ENCODE results near the gene ZNF615. TPM values are rescaled to one million over a fixed set of nuclear protein-coding genes. Genes with fewer than 3 reads are reported as not detected.
A peak's percentile ranks its signal among the peaks of the same experiment; 100 is the strongest.

The ZNF615 gene
- total RNA-seq, 1 donor from 2014 or later: 14.4 TPM

GRCh38 chr19:52010674-52011073, 2.7 kb upstream of the ZNF615 start:
- no peaks in the 10 kb centered on the region for H3K36me3 ChIP-seq
- H3K27ac ChIP-seq: no peak overlapping the region
- DNase-seq (no peak), ATAC-seq (no peak)
- no peak for TF ChIP-seq CTCF (IDR thresholded peaks at IDR 0.05)
- intact Hi-C loops (cut with DNase I): no loop called here
- no peaks in the 10 kb centered on the region for H3K27me3 ChIP-seq
- no peak overlapping the region for H3K4me3 ChIP-seq
- peaks cover 4% of the 10 kb centered on the region for H3K4me1 ChIP-seq
- peaks cover 3% of the 10 kb centered on the region for H3K9me3 ChIP-seq

- no peak for DNase-seq
These were observed 583 bp downstream of the ZNF615 start for GRCh38 chr19:52007451-52007805.

GRCh38 chr19:51994048-51994644, 13.9 kb downstream of the ZNF615 start:
- peaks cover 47% of the 10 kb centered on the region for H3K36me3 ChIP-seq
- H3K4me1 ChIP-seq: no peaks in the 10 kb centered on the region
- no peak for TF ChIP-seq CTCF (IDR thresholded peaks at IDR 0.05)
- DNase-seq (no peak), ATAC-seq (no peak)
- intact Hi-C loops (cut with DNase I): no loop called here
- H3K27ac ChIP-seq: no peak overlapping the region
- H3K4me3 ChIP-seq: no peak overlapping the region
- no peaks in the 10 kb centered on the region for H3K27me3 ChIP-seq
- H3K9me3 ChIP-seq: peaks cover 91% of the 10 kb centered on the region

More at GRCh38 chr19:52007451-52007805, 583 bp downstream of the ZNF615 start:
- Histone ChIP-seq H3K4me1 (peaks cover 4% of the 10 kb centered on the region), H3K27me3 (no peaks in the 10 kb centered on the region), H3K4me3 (peak overlapping the region; percentile 76), H3K27ac (peak overlapping the region; percentile 90), H3K36me3 (peaks cover 5% of the 10 kb centered on the region), H3K9me3 (no peaks in the 10 kb centered on the region)
- TF ChIP-seq CTCF (IDR thresholded peaks at IDR 0.05): no peak
- ATAC-seq: no peak
- intact Hi-C loops (cut with DNase I): no loop called here

GRCh38 chr19:51993422-51993821, 14.6 kb downstream of the ZNF615 start:
- Histone ChIP-seq H3K27ac (no peak overlapping the region), H3K4me1 (no peaks in the 10 kb centered on the region), H3K27me3 (no peaks in the 10 kb centered on the region), H3K4me3 (no peak overlapping the region), H3K36me3 (peaks cover 40% of the 10 kb centered on the region), H3K9me3 (peaks cover 85% of the 10 kb centered on the region)
- DNase-seq (no peak), ATAC-seq (no peak)
- TF ChIP-seq CTCF (IDR thresholded peaks at IDR 0.05): no peak
- intact Hi-C loops (cut with DNase I): no loop called here

GRCh38 chr19:51986309-51987291, 21.4 kb downstream of the ZNF615 start, which contains the start of gene ZNF350:
Gene ZNF350 (minus strand): TSS chr19:51986840. CDS start chr19:51974360, 12,480 bp downstream.
- peak within 1 kb of the TSS; percentile 88 for H3K27ac ChIP-seq
- intact Hi-C loops (cut with DNase I): no loop called here

More at GRCh38 chr19:51986309-51987291, 21.4 kb downstream of the ZNF615 start, which contains the start of gene ZNF350:
- ATAC-seq: peak; percentile 100
- Histone ChIP-seq H3K36me3 (no peaks in the 10 kb centered on the region), H3K27me3 (no peaks in the 10 kb centered on the region), H3K4me1 (peaks cover 11% of the 10 kb centered on the region), H3K9me3 (peaks cover 41% of the 10 kb centered on the region), H3K4me3 (peak within 1 kb of the TSS; percentile 82)
- DNase-seq: peak; percentile 92
- no peak for TF ChIP-seq CTCF (IDR thresholded peaks at IDR 0.05)

Data from upper lobe of right lung (tissue), 1 donor.